ENCODE data around the gene SPECC1.

DNA sequence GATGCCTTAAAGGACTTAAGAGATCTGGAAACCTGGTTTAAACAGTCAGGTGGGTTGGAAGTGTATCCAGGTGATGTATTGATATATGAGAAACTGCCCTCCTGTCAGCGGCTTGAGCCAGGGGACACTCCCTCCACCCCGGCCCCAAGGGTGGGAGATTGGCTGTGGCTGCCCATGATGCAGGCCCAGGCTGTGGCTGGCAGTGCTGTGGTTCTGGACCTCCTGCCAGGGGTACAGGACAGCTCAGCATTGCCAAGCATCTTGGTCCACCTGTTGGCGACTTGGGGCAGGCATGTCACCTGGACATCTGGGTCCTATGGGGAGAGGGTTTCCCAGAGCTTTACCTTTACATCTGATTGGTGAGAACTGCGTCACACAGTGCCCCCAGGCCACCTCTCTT is 201.0 kb downstream of the SPECC1 start:
- no peak for TF ChIP-seq RAD21 (IDR thresholded peaks at IDR 0.05; ENCODE audit: low read depth)
- no peak for TF ChIP-seq MAX (IDR thresholded peaks at IDR 0.05)
- no peak for TF ChIP-seq JUND (IDR thresholded peaks at IDR 0.05)
- TF ChIP-seq POLR2A (IDR thresholded peaks at IDR 0.05; ENCODE audit: borderline replicate concordance, extremely low read depth, insufficient read depth, insufficient read length): no peak
- no peak for TF ChIP-seq CTCF (IDR thresholded peaks at IDR 0.05 in 2 of 3, conservative IDR thresholded peaks at IDR 0.05 in 1 of 3; ENCODE audit: borderline replicate concordance in 1 of 3, insufficient read depth in 1 of 3, low read depth in 2 of 3, low read length in 2 of 3)
- no peak for TF ChIP-seq EZH2 (IDR thresholded peaks at IDR 0.05)
- TF ChIP-seq, protein P1, sequence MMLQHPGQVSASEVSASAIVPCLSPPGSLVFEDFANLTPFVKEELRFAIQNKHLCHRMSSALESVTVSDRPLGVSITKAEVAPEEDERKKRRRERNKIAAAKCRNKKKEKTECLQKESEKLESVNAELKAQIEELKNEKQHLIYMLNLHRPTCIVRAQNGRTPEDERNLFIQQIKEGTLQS (IDR thresholded peaks at IDR 0.05): no peak

Measured in HCT116 (cell line).